ENCODE data around the gene KRTAP25-1.
A peak's percentile ranks its signal among the peaks of the same experiment; 100 is the strongest.

KRTAP25-1 gene, protein sequence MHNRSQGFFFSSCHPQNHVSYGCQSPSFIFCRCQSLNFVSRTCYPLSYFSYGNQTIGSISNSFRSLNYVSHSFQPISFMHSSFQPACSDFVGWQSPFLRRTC

GRCh38 chr21:30289215-30289614, at the start of gene KRTAP25-1:
Gene KRTAP25-1 (minus strand): TSS chr21:30289514. CDS start chr21:30289490, 24 bp downstream.
- DNase-seq, result no peak

GRCh38 chr21:30338717-30339116, 49.4 kb upstream of the KRTAP25-1 start:
- DNase-seq, result no peak

- no peak for DNase-seq
Measured at GRCh38 chr21:30337772-30338171, 48.5 kb upstream of the KRTAP25-1 start.

- no peak for DNase-seq
Measured at GRCh38 chr21:30337276-30337744, 48.0 kb upstream of the KRTAP25-1 start, which contains the start of gene KRTAP27-1. Gene KRTAP27-1 (minus strand): TSS chr21:30337694. CDS start chr21:30337668, 26 bp downstream.

DNA sequence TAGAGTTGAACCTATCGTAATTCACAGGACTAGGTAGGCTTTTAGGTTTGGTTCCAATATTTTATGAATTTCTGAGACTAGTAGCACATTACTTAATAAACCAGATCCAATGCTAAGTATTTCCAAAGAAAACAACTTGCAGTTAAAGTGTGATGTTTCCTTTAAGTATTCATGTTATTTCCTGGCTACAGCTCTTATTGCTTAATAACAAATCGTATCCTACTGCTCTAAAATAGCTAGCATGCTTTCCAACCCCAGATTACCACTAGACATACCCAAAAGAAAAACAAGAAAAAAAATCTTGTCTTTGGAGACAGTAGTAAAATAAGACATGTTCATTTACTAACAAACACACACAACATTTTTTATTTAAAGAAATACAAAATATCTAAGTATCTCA, 47.3 kb upstream of the KRTAP25-1 start:
- no peak for DNase-seq

DNA sequence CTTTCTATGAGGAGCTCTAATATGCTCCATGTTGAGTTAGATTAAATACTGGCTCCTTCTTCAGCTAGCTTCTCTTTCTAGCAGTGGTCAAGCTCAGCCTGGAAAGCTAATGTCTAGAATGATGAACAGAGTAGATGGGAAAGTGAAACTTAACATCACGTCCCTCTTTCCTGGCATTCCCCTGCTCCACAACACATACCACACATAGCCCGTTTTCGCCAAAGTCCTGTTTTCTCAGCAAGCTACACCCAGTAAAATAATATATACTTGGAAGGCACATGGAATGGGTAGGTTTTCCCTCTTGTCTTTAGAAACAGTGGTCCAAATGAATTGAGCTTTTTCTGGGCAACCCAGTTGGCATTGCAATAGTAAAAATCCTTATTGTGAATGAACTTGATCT, 44.4 kb upstream of the KRTAP25-1 start:
- DNase-seq, result no peak

GRCh38 chr21:30332681-30333080, 43.4 kb upstream of the KRTAP25-1 start:
- no peak for DNase-seq

DNA sequence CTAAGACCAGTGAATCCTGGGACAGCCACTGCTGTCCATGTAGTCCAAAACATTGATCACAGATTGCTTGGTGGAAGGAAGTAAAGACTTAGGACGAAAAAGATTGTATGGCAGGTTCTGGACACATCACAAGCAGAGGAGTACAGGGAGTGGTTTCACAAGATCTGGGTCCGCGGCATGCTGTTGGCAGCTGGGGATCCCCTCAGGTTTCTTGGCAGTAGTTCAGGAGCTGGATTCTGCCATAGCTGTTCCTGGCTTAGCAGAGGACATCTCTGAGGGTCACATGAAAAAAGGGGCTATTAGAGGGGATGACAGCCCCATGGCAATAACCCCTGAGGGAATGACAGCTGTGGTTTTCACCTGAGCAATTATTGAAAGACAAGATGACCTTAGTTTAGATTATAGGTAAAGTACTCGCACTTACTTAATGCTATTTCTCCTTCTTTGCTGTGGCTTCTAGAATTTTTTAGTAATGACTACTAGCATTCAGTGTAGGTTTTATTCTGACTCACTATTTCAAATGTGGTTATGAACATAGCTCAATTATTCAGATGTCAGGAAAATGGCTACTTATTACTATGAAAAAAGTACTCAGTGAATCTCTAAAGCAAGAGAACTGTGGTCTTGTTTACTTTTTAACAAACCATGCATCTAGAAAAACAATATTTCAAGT, 40.0 kb upstream of the KRTAP25-1 start:
- DNase-seq, result no peak

GRCh38 chr21:30326390-30326789, 37.1 kb upstream of the KRTAP25-1 start:
- no peak for DNase-seq

- DNase-seq, result no peak
Measured at GRCh38 chr21:30320215-30320614, 30.9 kb upstream of the KRTAP25-1 start, which contains the start of gene KRTAP26-1. Gene KRTAP26-1 (minus strand): TSS chr21:30320315. CDS start chr21:30320035, 280 bp downstream.

DNA sequence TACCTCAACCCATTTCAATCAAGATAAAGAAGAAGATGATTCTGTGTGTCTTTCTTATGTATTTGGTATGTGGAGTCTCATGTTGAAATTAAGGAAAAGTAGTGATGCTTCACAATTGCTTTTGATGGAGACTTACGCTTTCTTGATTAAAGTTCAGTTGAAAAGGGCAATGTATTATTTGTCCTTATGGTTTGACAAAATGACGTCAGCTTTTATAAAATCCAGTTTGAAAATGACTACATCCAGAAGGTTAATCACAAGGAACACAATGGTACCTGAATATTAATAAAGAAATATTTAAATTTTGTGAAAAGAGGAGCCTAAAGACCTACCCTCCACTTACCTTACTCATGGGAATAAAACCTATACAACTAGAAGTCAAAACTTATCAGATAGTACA, 26.4 kb upstream of the KRTAP25-1 start:
- no peak for DNase-seq

GRCh38 chr21:30306884-30307283, 17.6 kb upstream of the KRTAP25-1 start:
- DNase-seq, result no peak

- DNase-seq, result no peak
Measured at GRCh38 chr21:30305136-30305535, 15.8 kb upstream of the KRTAP25-1 start.

DNA sequence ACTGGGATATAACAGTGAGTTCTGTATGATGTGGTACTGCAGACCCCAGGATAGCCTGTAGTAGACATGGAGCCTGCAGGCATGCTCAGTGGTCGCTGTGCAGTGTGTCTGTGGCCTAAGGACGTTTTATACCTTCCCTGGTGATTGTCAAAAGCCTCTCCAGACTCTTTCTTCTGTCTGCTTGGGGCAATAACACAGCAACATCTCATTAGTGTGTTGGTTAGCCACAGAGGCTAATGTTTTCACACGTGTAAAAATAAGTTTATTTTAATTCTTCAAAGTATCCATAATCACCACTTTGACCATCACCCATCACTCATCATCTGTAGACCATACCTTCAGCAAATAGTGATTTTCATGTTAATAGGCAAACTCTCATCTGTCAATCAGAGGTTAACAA, 6.5 kb downstream of the KRTAP25-1 start, which contains the start of gene KRTAP24-1:
KRTAP24-1 (minus strand) TSS at position 101 of the 400 bp plus-strand sequence; CDS start at position 83, 18 bp downstream.
- DNase-seq, result no peak

DNA sequence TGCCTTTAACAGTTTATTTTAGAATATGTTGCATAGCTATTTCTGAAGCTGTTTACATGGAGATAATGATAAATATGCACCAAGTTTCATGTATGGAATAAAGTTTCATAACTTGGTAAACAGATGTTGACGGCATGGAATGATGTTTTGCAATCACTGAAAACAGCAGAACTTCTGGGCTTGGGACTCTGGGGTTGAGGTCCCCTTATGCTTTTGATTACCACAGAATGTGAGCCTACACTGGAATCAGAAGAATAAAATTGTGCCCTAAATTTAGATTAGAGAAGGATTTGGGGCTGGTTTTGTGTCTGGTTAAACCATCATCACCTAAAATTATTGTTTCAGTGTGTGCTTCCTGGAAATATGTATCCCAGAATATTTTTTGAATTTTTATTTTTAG, 17.7 kb downstream of the KRTAP25-1 start:
- DNase-seq, result no peak

DNA sequence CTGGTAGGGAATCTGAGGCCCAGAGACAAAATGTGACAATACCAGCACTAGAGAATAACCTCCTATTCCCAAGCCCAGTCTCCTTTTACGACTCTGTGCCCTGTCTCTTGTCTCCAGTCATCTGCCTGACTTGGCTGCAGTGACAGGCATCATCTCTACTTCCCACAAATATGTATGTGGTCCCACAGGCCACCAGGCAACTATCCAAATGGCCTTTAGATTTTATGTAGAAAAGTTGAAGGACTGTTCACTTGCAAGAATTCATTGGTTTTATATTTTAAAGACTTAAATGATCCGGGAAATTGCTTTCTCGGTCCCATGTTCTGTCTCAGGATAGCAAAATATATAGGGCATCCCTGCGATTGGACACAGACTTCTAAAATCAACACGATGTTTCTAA, 18.2 kb downstream of the KRTAP25-1 start:
- no peak for DNase-seq

GRCh38 chr21:30269803-30270530, 19.3 kb downstream of the KRTAP25-1 start:
- no peak for DNase-seq

DNA sequence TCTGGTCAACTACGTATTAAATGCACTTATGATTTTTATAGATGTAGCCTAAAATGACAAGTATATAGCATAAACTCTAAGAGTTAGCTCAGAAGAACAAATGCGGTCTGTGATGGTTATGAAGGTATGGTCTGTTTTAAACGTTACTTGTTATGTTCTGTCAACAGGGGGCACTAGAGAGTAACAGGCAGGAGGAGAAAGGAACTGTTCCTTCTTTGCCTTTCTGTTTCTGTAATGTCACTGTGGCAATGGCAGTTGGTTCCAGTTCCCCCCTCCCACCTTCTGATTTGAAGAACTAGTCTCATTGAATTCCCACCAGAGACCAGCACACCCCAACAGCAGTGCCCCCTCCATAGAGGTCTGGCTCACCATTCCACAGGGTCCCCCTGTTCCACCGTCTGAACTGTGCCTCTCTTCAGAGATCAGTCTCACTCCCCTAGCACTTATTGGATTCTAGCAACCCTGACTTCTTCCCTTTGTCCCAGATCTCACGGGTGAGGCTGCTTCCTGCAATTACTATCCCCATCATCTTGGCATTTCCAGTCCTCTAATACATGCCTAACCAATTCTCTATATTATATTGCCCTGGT, 20.6 kb downstream of the KRTAP25-1 start:
- no peak for DNase-seq

DNA sequence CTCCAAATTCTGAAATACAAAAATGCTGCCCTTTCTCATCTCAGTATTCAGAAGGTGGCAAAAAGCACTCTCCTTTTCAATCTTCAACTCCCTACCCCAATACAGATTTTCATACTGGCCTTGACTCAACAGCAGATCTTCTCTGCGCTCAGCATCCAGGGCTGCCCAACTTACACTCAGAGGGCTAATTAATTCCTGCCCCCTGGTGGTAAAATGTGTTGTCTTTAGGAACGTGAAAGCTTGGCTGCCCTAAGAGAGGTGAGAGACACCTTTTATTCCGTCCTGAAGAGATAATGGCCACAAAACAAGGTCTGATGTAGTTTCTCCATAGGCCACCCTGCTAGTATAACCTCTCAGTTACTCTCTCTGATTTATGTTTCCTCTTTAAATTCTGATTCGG, 31.5 kb downstream of the KRTAP25-1 start:
- peak; percentile 27 for DNase-seq

DNA sequence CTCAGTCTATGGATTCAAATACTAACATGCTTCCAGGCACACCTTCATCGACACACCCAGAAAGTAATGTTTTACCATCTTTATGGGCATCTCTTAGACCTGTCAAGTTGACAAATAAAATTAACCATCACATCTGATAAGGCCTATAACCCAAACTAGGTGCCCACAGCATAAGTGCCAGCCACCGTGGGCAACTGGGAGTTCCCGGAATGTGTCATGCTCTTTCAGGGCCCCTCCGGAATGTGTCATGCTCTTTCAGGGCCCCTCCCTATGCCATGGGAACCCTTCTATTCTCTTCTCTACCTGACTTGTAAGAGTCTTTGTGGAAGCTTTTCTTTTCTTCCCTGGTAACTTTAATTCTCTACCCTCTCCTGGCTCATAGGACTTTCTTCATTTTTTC, 33.2 kb downstream of the KRTAP25-1 start:
- DNase-seq, result no peak

DNA sequence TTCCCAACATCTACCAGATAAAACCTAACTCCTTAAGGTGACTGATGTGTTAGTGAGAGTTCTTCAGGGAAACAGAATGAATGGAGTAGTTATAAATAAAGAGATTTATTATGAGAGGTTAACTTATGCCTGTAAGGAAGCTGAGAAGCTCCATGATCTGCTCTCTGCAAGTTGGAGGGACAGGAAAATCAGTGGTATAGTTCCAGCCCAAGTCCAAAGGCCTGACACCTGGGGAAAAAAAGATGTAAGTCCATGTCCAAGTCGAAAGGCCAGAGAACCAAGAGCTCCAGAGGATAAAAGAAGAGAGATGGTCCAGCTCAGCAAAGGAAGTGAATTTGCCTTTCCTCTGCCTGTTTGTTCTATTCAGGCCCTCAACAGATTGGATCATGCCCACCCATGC, 33.6 kb downstream of the KRTAP25-1 start:
- DNase-seq, result no peak

GRCh38 chr21:30251781-30252180, 37.5 kb downstream of the KRTAP25-1 start:
- no peak for DNase-seq

DNA sequence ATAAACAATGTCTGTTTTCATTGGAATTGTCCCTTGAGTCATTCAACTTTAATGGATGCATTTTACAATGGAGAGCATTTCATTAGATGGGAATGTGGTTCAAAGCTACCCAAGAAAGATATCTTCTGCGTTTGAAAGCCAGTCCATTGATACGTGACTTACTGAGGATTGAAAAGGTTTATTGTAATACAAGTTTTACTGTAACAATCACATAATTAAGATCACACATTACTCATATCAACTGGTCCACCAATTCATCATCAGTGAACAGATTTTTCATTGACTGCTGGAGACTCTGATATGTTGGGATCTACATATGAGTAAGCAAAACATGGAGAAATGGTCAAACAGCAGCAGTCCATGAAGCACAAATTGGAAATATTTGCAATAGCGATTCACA, 39.4 kb downstream of the KRTAP25-1 start:
- DNase-seq, result no peak

All from NCI-H1694 (cell line).